Endothelial cell of umbilical vein (primary cell): ENCODE data around the gene AMH. TPM values are rescaled to one million over a fixed set of nuclear protein-coding genes. Genes with fewer than 3 reads are reported as not detected.

Source experiments
- BruUV-seq: library from RNA; stranded (reverse); fragments of 400-500 nt; replicated peaks from 2 replicates; lab custom pipeline; 2021; lab: Mats Ljungman, UMichigan
- CTCF ChIA-PET: fragments of 300-600, 350-600 bp; sonication (Branson Sonifier 250); formaldehyde crosslinking; loops from one replicate; lab custom pipeline; 2021; ENCODE audit warnings: antibody characterized with exemption, inconsistent platforms; lab: Charles Lee
- POLR2A ChIA-PET: fragments of 300-600, 350-600 bp; sonication (Branson Sonifier 250); formaldehyde crosslinking; loops from one replicate; lab custom pipeline; 2021; ENCODE audit warnings: antibody characterized with exemption, inconsistent platforms; lab: Charles Lee
- DNase-seq: peaks from one replicate; pipeline ENCODE4 v3.0.0-alpha.2; 2011; ENCODE audit warnings: low read depth, low spot score
- FAIRE-seq: peaks from 2 replicates; lab custom pipeline; 2011; peaks lifted over from hg19 to GRCh38; lab: Jason Lieb, UNC
- H2AFZ ChIP-seq: 2 replicates; pipeline ENCODE4 v1.6.0; 2012; ENCODE audit warnings: low read depth, low read length, control low read depth, inconsistent platforms
- H3K27ac ChIP-seq: 2 replicates; pipeline ENCODE4 v1.5.1; 2011; ENCODE audit warnings: low read depth, mild to moderate bottlenecking, control low read depth, low read length, moderate library complexity; ENCODE audit not compliant: insufficient read depth
- H3K27me3 ChIP-seq, 2 experiments: 2 replicates each; pipeline versions ENCODE4 v1.6.0 to v1.6.1; 2011; ENCODE audit warnings: low read length in 2 of 2, mixed read lengths in 1 of 2; ENCODE audit not compliant: control insufficient read depth in 2 of 2, insufficient read depth in 2 of 2
- H3K36me3 ChIP-seq, 2 experiments: 2 replicates in 1 of 2; 3 replicates in 1 of 2; pipeline ENCODE4 v1.5.1; 2011; ENCODE audit warnings: low read length in 2 of 2, mild to moderate bottlenecking in 1 of 2, moderate library complexity in 1 of 2; ENCODE audit not compliant: control insufficient read depth in 2 of 2, insufficient read depth in 2 of 2; ENCODE audit errors: extremely low read depth in 1 of 2
- H3K4me1 ChIP-seq: 3 replicates; pipeline ENCODE4 v1.5.1; 2011; ENCODE audit warnings: mild to moderate bottlenecking, low read length; ENCODE audit not compliant: control insufficient read depth, insufficient read depth; ENCODE audit errors: extremely low read depth
- H3K4me2 ChIP-seq: 2 replicates; pipeline ENCODE4 v1.6.1; 2011; ENCODE audit warnings: low read length, control low read depth, mixed read lengths; ENCODE audit not compliant: insufficient read depth
- H3K4me3 ChIP-seq, 3 experiments: fragments of 200-600 bp in 1 of 3; sonication (generic), shearing (Covaris generic) in 1 of 3; replicated peaks in 1 of 3; 2 replicates each; pipeline ENCODE4 v1.5.1; 2011 to 2016; ENCODE audit warnings: control low read depth in 3 of 3, low read length in 3 of 3, mild to moderate bottlenecking in 2 of 3, inconsistent platforms in 1 of 3, low read depth in 1 of 3, moderate library complexity in 1 of 3; ENCODE audit not compliant: insufficient read depth in 1 of 3
- H3K79me2 ChIP-seq: 2 replicates; pipeline ENCODE4 v1.6.0; 2012; ENCODE audit warnings: low read length, inconsistent platforms; ENCODE audit not compliant: control insufficient read depth, insufficient read depth
- H3K9ac ChIP-seq: replicated peaks from 2 replicates; pipeline ENCODE3; 2011; ENCODE audit warnings: low read length, control low read depth; ENCODE audit not compliant: insufficient read depth; ENCODE audit errors: extremely low read depth
- H3K9me1 ChIP-seq: replicated peaks from 3 replicates; pipeline ENCODE4 v1.6.0; 2011; ENCODE audit warnings: mild to moderate bottlenecking, low read length; ENCODE audit not compliant: control insufficient read depth, insufficient read depth; ENCODE audit errors: extremely low read depth
- H3K9me3 ChIP-seq: replicated peaks from 2 replicates; pipeline ENCODE4 v1.5.1; 2012; ENCODE audit warnings: low read length, inconsistent platforms; ENCODE audit not compliant: control insufficient read depth, insufficient read depth
- H4K20me1 ChIP-seq: replicated peaks from 2 replicates; pipeline ENCODE3; 2011; ENCODE audit warnings: mild to moderate bottlenecking, low read length; ENCODE audit not compliant: control insufficient read depth, insufficient read depth; ENCODE audit errors: extremely low read depth
- CTCF ChIP-seq, 2 donors: IDR thresholded peaks; 1 replicate in 1 of 2; 2 replicates in 1 of 2; pipeline ENCODE4 v1.5.1; 2011; ENCODE audit warnings: low read length in 2 of 2, mild to moderate bottlenecking in 2 of 2, moderate library complexity in 2 of 2, control low read depth in 1 of 2, inconsistent platforms in 1 of 2, low read depth in 1 of 2; ENCODE audit not compliant: insufficient read depth in 1 of 2; ENCODE audit errors: extremely low read depth in 1 of 2
- EZH2 ChIP-seq: IDR thresholded peaks from 2 replicates; pipeline ENCODE4 v1.6.1; 2012; ENCODE audit warnings: borderline replicate concordance, low read depth, mild to moderate bottlenecking, moderate library complexity, low read length, inconsistent platforms; ENCODE audit not compliant: severe bottlenecking
- FOS ChIP-seq: IDR thresholded peaks from 2 replicates; pipeline ENCODE4 v1.6.1; 2011; ENCODE audit warnings: mild to moderate bottlenecking, low read length, moderate library complexity, borderline replicate concordance; ENCODE audit not compliant: insufficient read depth
- GATA2 ChIP-seq: IDR thresholded peaks from 2 replicates; pipeline ENCODE4 v1.7.0; 2011; ENCODE audit warnings: low read depth, mild to moderate bottlenecking, moderate library complexity, mixed read lengths, low read length; ENCODE audit not compliant: insufficient read length, insufficient read depth
- JUN ChIP-seq: IDR thresholded peaks from 2 replicates; pipeline ENCODE4 v1.6.1; 2011; ENCODE audit warnings: borderline replicate concordance, low read depth; ENCODE audit not compliant: insufficient read length, insufficient read depth
- MAX ChIP-seq: IDR thresholded peaks from 2 replicates; pipeline ENCODE4 v1.6.1; 2011; ENCODE audit not compliant: insufficient read depth, insufficient read length
- MYC ChIP-seq: IDR thresholded peaks from one replicate; pipeline ENCODE4 v1.6.1; 2011; ENCODE audit warnings: mild to moderate bottlenecking, low read depth, low read length
- POLR2A ChIP-seq: IDR thresholded peaks from 2 replicates; pipeline ENCODE4 v1.6.1; 2012; ENCODE audit warnings: low read depth, mild to moderate bottlenecking, control low read depth, low read length
- POLR2AphosphoS5 ChIP-seq: IDR thresholded peaks from 2 replicates; pipeline ENCODE4 v1.6.1; 2012; ENCODE audit warnings: low read depth, mild to moderate bottlenecking, control low read depth, low read length, moderate library complexity; ENCODE audit not compliant: insufficient read depth
- dilution Hi-C: fragments of 300-500 bp; cut with MboI; formaldehyde crosslinking; loops from one replicate; pipeline ENCODE4 v1.15.0; 2019; ENCODE audit warnings: low sequenced_read_pairs; ENCODE audit not compliant: extremely low pct_ligation_motif_present
- intact Hi-C: fragments of 100-400 bp; cut with micrococcal nuclease; formaldehyde crosslinking; loops from one replicate; pipeline ENCODE4 v1.10.0; 2022
- polyA plus RNA-seq, 4 experiments: library from polyadenylated mRNA; depleted of rRNA in 3 of 4; stranded (reverse) in 3 of 4; unstranded in 1 of 4; fragments of >200 nt; gene quantifications; 2 replicates each; pipeline versions ENCODE4 v1.2.1 to v1.2.3, GENCODE V29; 2011 to 2012; ENCODE audit warnings: missing spikeins in 1 of 4
- total RNA-seq: library from RNA; stranded (reverse); gene quantifications from 2 replicates; pipeline ENCODE4 v1.2.3, GENCODE V29; 2021

Gene AMH
- total and polyA plus RNA-seq, 2 donors (not counting 3 experiments of a cell fraction or from before 2014, with no cell fraction given): 3.3 to 9.6 TPM

- intact Hi-C loops (no loop called here), dilution Hi-C loops (no loop called here)
- POLR2A ChIA-PET: no interaction called here
- Histone ChIP-seq H3K9me3 (no peaks in the 10 kb centered on the region), H3K79me2 (no peaks in the 10 kb centered on the region), H3K27me3 (no peaks in the 10 kb centered on the region), H3K4me3 (no peak overlapping the region), H2AFZ (no peak overlapping the region), H3K9me1 (no peaks in the 10 kb centered on the region), H3K4me2 (no peak overlapping the region), H3K36me3 (no peaks in the 10 kb centered on the region), H4K20me1 (no peaks in the 10 kb centered on the region), H3K4me1 (peaks cover 4% of the 10 kb centered on the region), H3K27ac (no peak overlapping the region), H3K9ac (no peak overlapping the region)
- BruUV-seq: no TSS peak
- peak; percentile 49 for DNase-seq
- FAIRE-seq: peak; percentile 79
- CTCF ChIA-PET: interaction anchor here (0.5 to 3.0 kb wide), 21 partner anchors 9 to 350 kb away, joined by 3 to 40 read pairs (median 4); partner anchors contain the start of genes AMH and AP3D1
- TF ChIP-seq CTCF (IDR thresholded peaks at IDR 0.05; ENCODE audit: extremely low read depth in 1 of 2, insufficient read depth in 1 of 2, low read depth in 1 of 2, low read length in 2 of 2) (peak; percentile 70), POLR2A (no peak)
Measured at GRCh38 chr19:2261438-2262172, 12.5 kb downstream of the AMH start.

GRCh38 chr19:2266183-2266993 lies 17.3 kb downstream of the AMH start:
- intact Hi-C loops: no loop called here
- no peaks in the 10 kb centered on the region for H3K9me1 ChIP-seq
- H3K27ac ChIP-seq: no peak overlapping the region
- no peaks in the 10 kb centered on the region for H3K9me3 ChIP-seq
- H3K9ac ChIP-seq: no peak overlapping the region
- ChIA-PET POLR2A (no interaction called here), CTCF (interaction anchor here (1.2 kb wide), 1 partner anchor 11 kb away, joined by 4 read pairs; no protein-coding TSS in a partner anchor)
- BruUV-seq: no TSS peak
- DNase-seq: peak; percentile 78
- H3K79me2 ChIP-seq: peaks cover 20% of the 10 kb centered on the region
- no peaks in the 10 kb centered on the region for H3K27me3 ChIP-seq
- TF ChIP-seq POLR2AphosphoS5: peak; percentile 65
- no peak for TF ChIP-seq JUN
- TF ChIP-seq POLR2A: peak; percentile 52
- TF ChIP-seq EZH2: no peak
- peak in 1 of 2 donors; percentile 1 for TF ChIP-seq CTCF (IDR thresholded peaks at IDR 0.05; ENCODE audit: extremely low read depth in 1 of 2, insufficient read depth in 1 of 2, low read depth in 1 of 2, low read length in 2 of 2)
- peak; percentile 64 for TF ChIP-seq MYC
- peak; percentile 75 for TF ChIP-seq MAX
- no peak for TF ChIP-seq GATA2
- TF ChIP-seq FOS: no peak
- no peaks in the 10 kb centered on the region for H4K20me1 ChIP-seq
- no peak overlapping the region for H3K4me3 ChIP-seq
- no peak overlapping the region for H3K4me2 ChIP-seq
- H2AFZ ChIP-seq: peak overlapping the region; percentile 57
- peaks cover 13% of the 10 kb centered on the region for H3K4me1 ChIP-seq
- H3K36me3 ChIP-seq: peaks cover 0 to under 1% of the 10 kb centered on the region in 2 experiments
- dilution Hi-C loops: no loop called here
- peak; percentile 96 for FAIRE-seq
